H1 (cell line): ENCODE data around the gene SYK. TPM values are rescaled to one million over a fixed set of nuclear protein-coding genes. Genes with fewer than 3 reads are reported as not detected.

Experiments used
- CTCF ChIA-PET: fragments of 300-600 bp; sonication (Branson Sonifier 250); formaldehyde crosslinking; loops from one replicate; lab custom pipeline; 2021; ENCODE audit not compliant: partially characterized antibody; lab: Charles Lee
- POLR2A ChIA-PET: fragments of 300-600 bp; sonication (Branson Sonifier 250); formaldehyde crosslinking; loops from one replicate; lab custom pipeline; 2021; ENCODE audit warnings: inconsistent platforms; ENCODE audit not compliant: partially characterized antibody; lab: Charles Lee
- DNase-seq, 2 experiments: peaks; one replicate each; pipeline versions ENCODE4 v3.0.0 to v3.0.0-alpha.2; 2010 to 2022; ENCODE audit warnings: low spot score in 2 of 2, low read depth in 1 of 2, mixed read lengths in 1 of 2
- FAIRE-seq: peaks from 2 replicates; lab custom pipeline; 2011; peaks lifted over from hg19 to GRCh38; lab: Jason Lieb, UNC
- H2AFZ ChIP-seq: 2 replicates; pipeline ENCODE4 v1.8.1; 2012; ENCODE audit warnings: low read length, inconsistent platforms
- H2AK5ac ChIP-seq: 2 replicates; pipeline ENCODE4 v1.6.1; 2013; ENCODE audit warnings: low read depth, low read length
- H2BK120ac ChIP-seq: replicated peaks from 2 replicates; pipeline ENCODE3; 2013; ENCODE audit warnings: low read depth, low read length, inconsistent platforms
- H2BK12ac ChIP-seq: 2 replicates; pipeline ENCODE4 v1.6.1; 2013; ENCODE audit warnings: low read depth, low read length
- H2BK15ac ChIP-seq: 2 replicates; pipeline ENCODE4 v1.6.1; 2013; ENCODE audit warnings: low read length
- H2BK20ac ChIP-seq: 2 replicates; pipeline ENCODE4 v1.6.1; 2013; ENCODE audit warnings: low read length
- H2BK5ac ChIP-seq: 2 replicates; pipeline ENCODE4 v1.6.1; 2013; ENCODE audit warnings: low read depth, low read length
- H3K14ac ChIP-seq: 2 replicates; pipeline ENCODE4 v1.6.1; 2013; ENCODE audit warnings: inconsistent platforms; ENCODE audit not compliant: insufficient read length
- H3K18ac ChIP-seq: 2 replicates; pipeline ENCODE4 v1.6.1; 2013; ENCODE audit warnings: low read length; ENCODE audit errors: extremely low read depth
- H3K23ac ChIP-seq: 2 replicates; pipeline ENCODE4 v1.6.1; 2013; ENCODE audit warnings: inconsistent platforms; ENCODE audit not compliant: insufficient read length
- H3K23me2 ChIP-seq: 2 replicates; pipeline ENCODE4 v1.6.1; 2013; ENCODE audit warnings: low read depth, low read length
- H3K27ac ChIP-seq: 2 replicates; pipeline ENCODE4 v1.6.1; 2011; ENCODE audit warnings: low read depth, low read length, inconsistent platforms
- H3K27me3 ChIP-seq, 4 experiments: replicated peaks in 1 of 4; 1 replicate in 1 of 4; 2 replicates in 3 of 4; pipeline versions ENCODE4 v1.6.1 to v1.8.1; 2011 to 2013; ENCODE audit warnings: low read length in 3 of 4, mild to moderate bottlenecking in 3 of 4, inconsistent platforms in 2 of 4, mixed read lengths in 2 of 4, moderate library complexity in 1 of 4; ENCODE audit not compliant: control insufficient read depth in 3 of 4, insufficient read depth in 3 of 4; ENCODE audit errors: extremely low read depth in 1 of 4
- H3K36me3 ChIP-seq, 4 experiments: 2 replicates each; pipeline versions ENCODE4 v1.6.1 to v1.8.1; 2011 to 2013; ENCODE audit warnings: mild to moderate bottlenecking in 4 of 4, low read length in 3 of 4, moderate library complexity in 2 of 4, control low read depth in 1 of 4, inconsistent platforms in 1 of 4; ENCODE audit not compliant: insufficient read depth in 4 of 4, control insufficient read depth in 2 of 4
- H3K4ac ChIP-seq: replicated peaks from 2 replicates; pipeline ENCODE3; 2013; ENCODE audit warnings: low read length, low read depth, mixed read lengths, inconsistent platforms; ENCODE audit not compliant: insufficient read length
- H3K4me1 ChIP-seq, 4 experiments: replicated peaks in 1 of 4; 1 replicate in 1 of 4; 2 replicates in 3 of 4; pipeline versions ENCODE4 v1.6.1 to v1.8.1; 2011 to 2013; ENCODE audit warnings: low read length in 3 of 4, inconsistent platforms in 2 of 4, mixed read lengths in 1 of 4; ENCODE audit not compliant: insufficient read depth in 4 of 4, control insufficient read depth in 3 of 4
- H3K4me2 ChIP-seq, 2 experiments: 2 replicates each; pipeline versions ENCODE4 v1.6.1 to v1.8.1; 2011 to 2013; ENCODE audit warnings: low read depth in 2 of 2, low read length in 2 of 2, control low read depth in 1 of 2, inconsistent platforms in 1 of 2, mild to moderate bottlenecking in 1 of 2; ENCODE audit not compliant: insufficient read depth in 1 of 2
- H3K4me3 ChIP-seq, 4 experiments: fragments of 200-600, 300-600 bp in 1 of 4; sonication (generic), shearing (Covaris generic), sonication (Bioruptor Twin) in 1 of 4; 2 replicates each; pipeline versions ENCODE4 v1.5.1 to v1.8.1; 2011 to 2016; ENCODE audit warnings: low read length in 4 of 4, low read depth in 3 of 4, control low read depth in 2 of 4, inconsistent platforms in 2 of 4, mild to moderate bottlenecking in 2 of 4, mixed read lengths in 1 of 4, moderate library complexity in 1 of 4; ENCODE audit not compliant: insufficient read depth in 2 of 4; ENCODE audit errors: extremely low read depth in 1 of 4
- H3K56ac ChIP-seq: replicated peaks from 2 replicates; pipeline ENCODE3; 2013; ENCODE audit warnings: low read depth, mild to moderate bottlenecking, mixed read lengths, low read length, inconsistent platforms; ENCODE audit not compliant: insufficient read length
- H3K79me1 ChIP-seq: 2 replicates; pipeline ENCODE4 v1.6.1; 2013; ENCODE audit warnings: low read depth, low read length, control low read depth
- H3K79me2 ChIP-seq, 2 experiments: 2 replicates each; pipeline versions ENCODE4 v1.6.1 to v1.8.1; 2012 to 2013; ENCODE audit warnings: low read length in 2 of 2, mild to moderate bottlenecking in 2 of 2, inconsistent platforms in 1 of 2; ENCODE audit not compliant: insufficient read depth in 2 of 2, control insufficient read depth in 1 of 2
- H3K9ac ChIP-seq, 4 experiments: replicated peaks in 1 of 4; 1 replicate in 1 of 4; 2 replicates in 3 of 4; pipeline versions ENCODE4 v1.6.1 to v1.8.1; 2011 to 2013; ENCODE audit warnings: low read depth in 3 of 4, low read length in 3 of 4, control low read depth in 2 of 4, mild to moderate bottlenecking in 2 of 4, moderate library complexity in 2 of 4, inconsistent platforms in 1 of 4; ENCODE audit errors: extremely low read depth in 1 of 4
- H3K9me3 ChIP-seq, 2 experiments: 2 replicates each; pipeline versions ENCODE4 v1.6.1 to v1.8.1; 2012 to 2013; ENCODE audit warnings: mild to moderate bottlenecking in 2 of 2, moderate library complexity in 2 of 2, control low read depth in 1 of 2, inconsistent platforms in 1 of 2, low read depth in 1 of 2, low read length in 1 of 2, mixed read lengths in 1 of 2; ENCODE audit not compliant: insufficient read depth in 2 of 2
- H4K20me1 ChIP-seq, 2 experiments: replicated peaks in 1 of 2; 2 replicates each; pipeline versions ENCODE3 to v1.8.1; 2011 to 2013; ENCODE audit warnings: inconsistent platforms in 2 of 2, low read length in 2 of 2, mild to moderate bottlenecking in 1 of 2; ENCODE audit not compliant: insufficient read depth in 2 of 2, control insufficient read depth in 1 of 2
- H4K5ac ChIP-seq: 2 replicates; pipeline ENCODE4 v1.6.1; 2013; ENCODE audit warnings: low read length, low read depth, mixed read lengths, inconsistent platforms; ENCODE audit not compliant: insufficient read length
- H4K8ac ChIP-seq: 2 replicates; pipeline ENCODE4 v1.8.0; 2013; ENCODE audit warnings: mild to moderate bottlenecking, moderate library complexity, low read length, inconsistent platforms; ENCODE audit not compliant: insufficient read depth; ENCODE audit errors: extremely low read depth
- H4K91ac ChIP-seq: replicated peaks from 2 replicates; pipeline ENCODE3; 2013; ENCODE audit warnings: low read length, mixed read lengths, inconsistent platforms; ENCODE audit not compliant: insufficient read length
- GABPA ChIP-seq: IDR thresholded peaks from 2 replicates; pipeline ENCODE4 v1.6.1; 2011; ENCODE audit warnings: mild to moderate bottlenecking, low read length, moderate library complexity, borderline replicate concordance; ENCODE audit not compliant: insufficient read depth
- JUN ChIP-seq: IDR thresholded peaks from 2 replicates; pipeline ENCODE4 v1.6.1; 2011; ENCODE audit warnings: low read depth, mild to moderate bottlenecking, improper control_type of control experiment, low read length
- MAFK ChIP-seq: IDR thresholded peaks from 2 replicates; pipeline ENCODE4 v1.6.1; 2012; ENCODE audit warnings: low read depth, mild to moderate bottlenecking, improper control_type of control experiment, low read length
- POLR2A ChIP-seq, 2 experiments: IDR thresholded peaks; 1 replicate in 1 of 2; 2 replicates in 1 of 2; pipeline ENCODE4 v1.6.1; 2011; ENCODE audit warnings: low read depth in 2 of 2, low read length in 2 of 2, mild to moderate bottlenecking in 2 of 2; ENCODE audit errors: control extremely low read depth in 1 of 2
- RXRA ChIP-seq: IDR thresholded peaks from 2 replicates; pipeline ENCODE4 v1.6.1; 2011; ENCODE audit warnings: low read depth, mild to moderate bottlenecking, low read length, moderate library complexity; ENCODE audit not compliant: insufficient read depth
- SIX5 ChIP-seq: IDR thresholded peaks from 2 replicates; pipeline ENCODE4 v1.6.1; 2011; ENCODE audit warnings: mild to moderate bottlenecking, low read depth, low read length
- TAF1 ChIP-seq: IDR thresholded peaks from 2 replicates; pipeline ENCODE4 v1.6.1; 2011; ENCODE audit warnings: mild to moderate bottlenecking, low read depth, low read length
- TEAD4 ChIP-seq: IDR thresholded peaks from 2 replicates; pipeline ENCODE4 v1.6.1; 2012; ENCODE audit warnings: low read depth, low read length, inconsistent platforms, mixed read lengths
- WGBS, 2 experiments: shearing (Covaris generic) in 1 of 2; methylation state at CpG; one replicate each; pipeline versions ENCODE4 v1.1.6 to v1.1.7; 2013 to 2015; ENCODE audit warnings: low lambda C conversion rate in 2 of 2, mixed read lengths in 2 of 2, inconsistent platforms in 1 of 2, low coverage in 1 of 2, missing lambda C conversion rate in 1 of 2; ENCODE audit not compliant: insufficient replicate concordance in 2 of 2, insufficient coverage in 1 of 2, insufficient read length in 1 of 2; ENCODE audit errors: extremely low coverage in 1 of 2, missing lambda C conversion rate in 1 of 2; 5-methylcytosine and 5-hydroxymethylcytosine counted together
- polyA plus RNA-seq, 7 experiments: library from polyadenylated mRNA; depleted of rRNA in 3 of 7; stranded (reverse) in 5 of 7; unstranded in 2 of 7; fragments of >200 nt in 5 of 7; fragments of 200-250 nt in 2 of 7; gene quantifications; 1 replicate in 5 of 7; 2 replicates in 1 of 7; 4 replicates in 1 of 7; pipeline versions ENCODE4 v1.2.1 to v1.2.3, GENCODE V29; 2011 to 2013; ENCODE audit warnings: missing spikeins in 2 of 7, mixed read lengths in 2 of 7
- total RNA-seq: library from RNA; stranded (reverse); fragmentation: NEBNext Ultra II Directional; extraction: Animal tissue kit (Norgen Biotek cat#: 25700); gene quantifications from 2 replicates; pipeline ENCODE4 v1.2.1, GENCODE V29; 2021
- TF ChIP-seq, protein P1 (sequence below), 3 experiments: IDR thresholded peaks; 1 replicate in 2 of 3; 2 replicates in 1 of 3; pipeline versions ENCODE4 v1.5.1 to v1.6.1; 2011; ENCODE audit warnings: low read length in 3 of 3, mild to moderate bottlenecking in 3 of 3, inconsistent platforms in 2 of 3, low read depth in 1 of 3, moderate library complexity in 1 of 3; ENCODE audit not compliant: insufficient read depth in 1 of 3; ENCODE audit errors: control extremely low read depth in 1 of 3
- TF ChIP-seq, protein P2 (sequence below): IDR thresholded peaks from 2 replicates; pipeline ENCODE4 v1.6.1; 2012; ENCODE audit warnings: inconsistent platforms

Gene SYK
- total and polyA plus RNA-seq, 2 of the 8 experiments (the other 6 are each of a cell fraction or from before 2014, with no cell fraction given), result 1.5 to 4.4 TPM

DNA sequence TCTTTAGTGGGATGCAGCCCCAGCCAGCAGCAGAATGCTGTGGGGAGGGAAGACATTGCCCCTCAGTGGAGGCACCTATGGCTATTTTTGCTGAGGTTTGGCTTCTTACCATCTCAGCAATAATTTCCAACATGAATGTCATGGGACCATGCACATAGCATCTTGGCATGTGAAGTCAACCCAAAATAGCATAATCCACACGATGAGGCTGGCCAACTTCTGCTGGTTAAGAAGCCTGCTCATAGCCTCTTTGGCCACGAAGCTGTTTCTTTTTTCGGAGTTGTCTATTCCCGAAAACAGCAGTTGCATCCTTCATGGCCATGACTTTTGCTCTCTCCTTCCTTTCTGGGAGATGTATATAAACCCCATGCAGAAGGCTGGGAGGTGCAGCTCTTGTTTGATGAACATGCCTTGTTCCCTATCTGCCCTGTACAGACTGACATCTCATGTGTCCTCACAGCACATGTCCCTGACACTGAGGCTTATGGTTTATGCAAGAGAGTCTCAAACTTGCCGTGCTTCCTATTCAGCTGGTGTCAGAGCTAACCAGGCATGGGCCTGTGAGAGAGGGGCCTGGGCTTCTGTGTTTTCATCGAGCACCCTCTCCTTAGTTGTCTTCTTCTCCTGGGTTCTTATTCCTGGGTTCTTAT, 45.3 kb downstream of the SYK start:
- H2BK12ac ChIP-seq, result no peak overlapping the region
- H2AK5ac ChIP-seq, result no peak overlapping the region
- no peak overlapping the region for H2BK15ac ChIP-seq
- H3K9me3 ChIP-seq, result peaks cover 3 to 6% of the 10 kb centered on the region in 2 experiments; a peak in 3 of 4 replicates
- H4K91ac ChIP-seq, result no peak overlapping the region
- H3K27ac ChIP-seq, result no peak overlapping the region
- peaks cover under 1% of the 10 kb centered on the region; the same call in 1 of the 2 replicates for H3K79me1 ChIP-seq
- H3K4me1 ChIP-seq, result no peaks in the 10 kb centered on the region
- no peak overlapping the region for H2AFZ ChIP-seq
- H3K23me2 ChIP-seq, result peaks cover 7% of the 10 kb centered on the region; the same call in 1 of the 2 replicates
- no peak overlapping the region for H3K23ac ChIP-seq
- H4K5ac ChIP-seq, result no peak overlapping the region
- CTCF ChIA-PET, result interaction anchor here (0.6 to 2.3 kb wide), 2 partner anchors 9 to 751 kb away, joined by 3 to 12 read pairs; no protein-coding TSS in a partner anchor
- H3K4me2 ChIP-seq, result no peak overlapping the region
- H3K27me3 ChIP-seq, result no peaks in the 10 kb centered on the region; a peak in 1 of 7 replicates
- no peak overlapping the region for H3K4me3 ChIP-seq
- TF ChIP-seq MAFK (no peak), TEAD4 (no peak), JUN (no peak), TAF1 (no peak), POLR2A (IDR thresholded peaks at IDR 0.05; ENCODE audit: control extremely low read depth in 1 of 2, low read depth in 2 of 2, low read length in 2 of 2) (no peak), GABPA (no peak), RXRA (no peak), SIX5 (no peak)
- TF ChIP-seq, protein P1, sequence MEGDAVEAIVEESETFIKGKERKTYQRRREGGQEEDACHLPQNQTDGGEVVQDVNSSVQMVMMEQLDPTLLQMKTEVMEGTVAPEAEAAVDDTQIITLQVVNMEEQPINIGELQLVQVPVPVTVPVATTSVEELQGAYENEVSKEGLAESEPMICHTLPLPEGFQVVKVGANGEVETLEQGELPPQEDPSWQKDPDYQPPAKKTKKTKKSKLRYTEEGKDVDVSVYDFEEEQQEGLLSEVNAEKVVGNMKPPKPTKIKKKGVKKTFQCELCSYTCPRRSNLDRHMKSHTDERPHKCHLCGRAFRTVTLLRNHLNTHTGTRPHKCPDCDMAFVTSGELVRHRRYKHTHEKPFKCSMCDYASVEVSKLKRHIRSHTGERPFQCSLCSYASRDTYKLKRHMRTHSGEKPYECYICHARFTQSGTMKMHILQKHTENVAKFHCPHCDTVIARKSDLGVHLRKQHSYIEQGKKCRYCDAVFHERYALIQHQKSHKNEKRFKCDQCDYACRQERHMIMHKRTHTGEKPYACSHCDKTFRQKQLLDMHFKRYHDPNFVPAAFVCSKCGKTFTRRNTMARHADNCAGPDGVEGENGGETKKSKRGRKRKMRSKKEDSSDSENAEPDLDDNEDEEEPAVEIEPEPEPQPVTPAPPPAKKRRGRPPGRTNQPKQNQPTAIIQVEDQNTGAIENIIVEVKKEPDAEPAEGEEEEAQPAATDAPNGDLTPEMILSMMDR (IDR thresholded peaks at IDR 0.05; ENCODE audit: control extremely low read depth in 1 of 3, insufficient read depth in 1 of 3, low read depth in 1 of 3, low read length in 3 of 3), result no peak
- TF ChIP-seq, protein P2, sequence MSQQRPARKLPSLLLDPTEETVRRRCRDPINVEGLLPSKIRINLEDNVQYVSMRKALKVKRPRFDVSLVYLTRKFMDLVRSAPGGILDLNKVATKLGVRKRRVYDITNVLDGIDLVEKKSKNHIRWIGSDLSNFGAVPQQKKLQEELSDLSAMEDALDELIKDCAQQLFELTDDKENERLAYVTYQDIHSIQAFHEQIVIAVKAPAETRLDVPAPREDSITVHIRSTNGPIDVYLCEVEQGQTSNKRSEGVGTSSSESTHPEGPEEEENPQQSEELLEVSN, result no peak
- no peak overlapping the region for H2BK20ac ChIP-seq
- peaks cover 0 to 5% of the 10 kb centered on the region in 2 experiments; a peak in 1 of 4 replicates for H3K79me2 ChIP-seq
- no peak overlapping the region for H2BK120ac ChIP-seq
- no peak overlapping the region for H4K8ac ChIP-seq
- H3K14ac ChIP-seq, result no peak overlapping the region
- no peak overlapping the region for H3K9ac ChIP-seq
- FAIRE-seq (no peak), DNase-seq (no peak)
- WGBS, 2 experiments, result 81% methylated on average over 6 of the region's 6 CpGs; no CpG with 5 or more reads in 1 of the 2 experiments
- POLR2A ChIA-PET, result no interaction called here
- peaks cover 0 to 2% (median 0%) of the 10 kb centered on the region in 4 experiments; a peak in 1 of 8 replicates for H3K36me3 ChIP-seq
- no peak overlapping the region for H3K18ac ChIP-seq
- no peak overlapping the region for H3K4ac ChIP-seq
- H4K20me1 ChIP-seq, result peaks cover 0 to 11% of the 10 kb centered on the region in 2 experiments
- no peak overlapping the region for H3K56ac ChIP-seq
- H2BK5ac ChIP-seq, result no peak overlapping the region
